Ovary (tissue), 3 donors: Measurements from ENCODE around the gene RANBP3.

Source experiments
- POLR2A ChIP-seq: fragments of 450-650 bp; IDR thresholded peaks from one replicate; pipeline ENCODE4 v1.6.1; 2017; ENCODE audit warnings: antibody characterized with exemption, mild to moderate bottlenecking, moderate library complexity
- TF ChIP-seq, protein P1 (sequence below), 3 donors: fragments of 450-650 bp in 2 of 3; fragments of 200-600 bp in 1 of 3; IDR thresholded peaks; one replicate each; pipeline versions ENCODE4 v1.5.1 to v1.8.0; 2016 to 2022; ENCODE audit warnings: antibody characterized with exemption in 3 of 3, mild to moderate bottlenecking in 1 of 3
- donor health status: DM: no; HTN: no; CAD: no.

DNA sequence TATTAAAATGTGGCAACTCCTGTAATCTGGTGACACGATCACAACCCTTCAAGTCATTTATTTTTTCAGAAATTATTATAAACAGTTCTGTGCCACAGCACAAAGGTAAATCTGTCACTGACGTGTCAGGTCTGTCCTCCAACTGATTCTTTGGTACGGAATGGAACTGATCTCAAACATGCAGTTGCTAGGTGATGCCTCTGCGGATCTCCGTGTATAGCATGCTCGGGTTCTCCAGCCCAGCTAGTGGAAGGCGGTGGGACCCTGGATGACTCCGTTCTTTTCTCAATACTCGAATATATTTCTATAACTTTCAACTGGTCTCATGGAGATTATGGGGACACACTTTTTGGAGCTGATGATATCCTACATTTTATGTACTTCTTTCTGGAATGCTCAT is 11.0 kb downstream of the RANBP3 start:
- TF ChIP-seq, protein P1, sequence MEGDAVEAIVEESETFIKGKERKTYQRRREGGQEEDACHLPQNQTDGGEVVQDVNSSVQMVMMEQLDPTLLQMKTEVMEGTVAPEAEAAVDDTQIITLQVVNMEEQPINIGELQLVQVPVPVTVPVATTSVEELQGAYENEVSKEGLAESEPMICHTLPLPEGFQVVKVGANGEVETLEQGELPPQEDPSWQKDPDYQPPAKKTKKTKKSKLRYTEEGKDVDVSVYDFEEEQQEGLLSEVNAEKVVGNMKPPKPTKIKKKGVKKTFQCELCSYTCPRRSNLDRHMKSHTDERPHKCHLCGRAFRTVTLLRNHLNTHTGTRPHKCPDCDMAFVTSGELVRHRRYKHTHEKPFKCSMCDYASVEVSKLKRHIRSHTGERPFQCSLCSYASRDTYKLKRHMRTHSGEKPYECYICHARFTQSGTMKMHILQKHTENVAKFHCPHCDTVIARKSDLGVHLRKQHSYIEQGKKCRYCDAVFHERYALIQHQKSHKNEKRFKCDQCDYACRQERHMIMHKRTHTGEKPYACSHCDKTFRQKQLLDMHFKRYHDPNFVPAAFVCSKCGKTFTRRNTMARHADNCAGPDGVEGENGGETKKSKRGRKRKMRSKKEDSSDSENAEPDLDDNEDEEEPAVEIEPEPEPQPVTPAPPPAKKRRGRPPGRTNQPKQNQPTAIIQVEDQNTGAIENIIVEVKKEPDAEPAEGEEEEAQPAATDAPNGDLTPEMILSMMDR (IDR thresholded peaks at IDR 0.05) = no peak
- no peak for TF ChIP-seq POLR2A
